ENCODE results near the gene CFAP77. TPM values are rescaled to one million over a fixed set of nuclear protein-coding genes. Genes with fewer than 3 reads are reported as not detected.

The CFAP77 gene
- total and polyA plus RNA-seq, 2 of the 13 experiments (the other 11 are each of a cell fraction or from before 2014, with no cell fraction given), result not detected

DNA sequence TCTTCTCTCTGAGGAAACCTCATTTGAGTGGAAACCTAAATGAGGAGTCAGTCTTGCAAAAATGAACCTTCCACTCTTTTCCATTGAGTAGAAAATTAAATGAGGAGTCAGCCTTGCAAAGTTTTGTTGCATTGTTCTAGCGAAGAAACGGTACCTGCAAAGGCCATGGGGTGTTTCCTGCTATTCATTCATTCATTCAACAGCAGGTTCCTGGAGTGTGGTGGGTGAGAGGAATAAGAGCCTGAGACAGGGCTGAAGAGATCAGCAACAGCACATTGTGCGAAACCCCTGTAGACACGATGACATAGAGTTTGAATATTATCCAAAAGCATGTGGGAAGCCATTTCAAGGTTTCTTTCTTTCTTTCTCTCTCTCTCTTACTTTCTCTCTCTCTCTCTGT lies 40.6 kb upstream of the CFAP77 start:
- Histone ChIP-seq H3K9me3 (ENCODE audit: low read length) (no peaks in the 10 kb centered on the region), H3K79me2 (ENCODE audit: insufficient read depth, low read length) (no peaks in the 10 kb centered on the region), H3K27me3 (ENCODE audit: control insufficient read depth in 1 of 2, insufficient read depth in 2 of 2, low read length in 2 of 2) (peaks cover 0 to 2% of the 10 kb centered on the region in 2 experiments; a peak in 1 of 5 replicates), H3K27ac (ENCODE audit: extremely low read length, insufficient read depth, low read length) (no peak overlapping the region), H3K4me1 (ENCODE audit: insufficient read depth, low read length) (no peaks in the 10 kb centered on the region), H3K36me3 (replicated peaks in 1 of 2; ENCODE audit: control insufficient read depth in 1 of 2, insufficient read depth in 2 of 2, low read length in 2 of 2) (no peaks in the 10 kb centered on the region), H3K4me2 (ENCODE audit: low read depth, low read length) (no peak overlapping the region), H3K9ac (ENCODE audit: insufficient read depth, low read depth, low read length) (no peak overlapping the region), H3K4me3 (replicated peaks in 1 of 3; ENCODE audit: insufficient read depth in 1 of 3, low read depth in 2 of 3, low read length in 3 of 3) (no peak overlapping the region), H2AFZ (ENCODE audit: low read length) (no peak overlapping the region), H4K20me1 (ENCODE audit: insufficient read depth, low read length) (no peaks in the 10 kb centered on the region)
- WGBS (ENCODE audit: low lambda C conversion rate), result 60% methylated on average over 4 of the region's 4 CpGs
- ATAC-seq, result no peak
- no TSS peak for BruUV-seq (replicated peaks)
- intact Hi-C loops (cut with micrococcal nuclease; ENCODE audit: unreplicated experiment) (no loop called here), in situ Hi-C loops (cut with HindIII; ENCODE audit: extremely low pct_ligation_motif_present, low pct_unique_long_range_greater_than_20kb) (no loop called here)
- DNase-seq (ENCODE audit: low spot score), result no peak
- POLR2A ChIA-PET, result no interaction called here
- TF ChIP-seq, protein P1, sequence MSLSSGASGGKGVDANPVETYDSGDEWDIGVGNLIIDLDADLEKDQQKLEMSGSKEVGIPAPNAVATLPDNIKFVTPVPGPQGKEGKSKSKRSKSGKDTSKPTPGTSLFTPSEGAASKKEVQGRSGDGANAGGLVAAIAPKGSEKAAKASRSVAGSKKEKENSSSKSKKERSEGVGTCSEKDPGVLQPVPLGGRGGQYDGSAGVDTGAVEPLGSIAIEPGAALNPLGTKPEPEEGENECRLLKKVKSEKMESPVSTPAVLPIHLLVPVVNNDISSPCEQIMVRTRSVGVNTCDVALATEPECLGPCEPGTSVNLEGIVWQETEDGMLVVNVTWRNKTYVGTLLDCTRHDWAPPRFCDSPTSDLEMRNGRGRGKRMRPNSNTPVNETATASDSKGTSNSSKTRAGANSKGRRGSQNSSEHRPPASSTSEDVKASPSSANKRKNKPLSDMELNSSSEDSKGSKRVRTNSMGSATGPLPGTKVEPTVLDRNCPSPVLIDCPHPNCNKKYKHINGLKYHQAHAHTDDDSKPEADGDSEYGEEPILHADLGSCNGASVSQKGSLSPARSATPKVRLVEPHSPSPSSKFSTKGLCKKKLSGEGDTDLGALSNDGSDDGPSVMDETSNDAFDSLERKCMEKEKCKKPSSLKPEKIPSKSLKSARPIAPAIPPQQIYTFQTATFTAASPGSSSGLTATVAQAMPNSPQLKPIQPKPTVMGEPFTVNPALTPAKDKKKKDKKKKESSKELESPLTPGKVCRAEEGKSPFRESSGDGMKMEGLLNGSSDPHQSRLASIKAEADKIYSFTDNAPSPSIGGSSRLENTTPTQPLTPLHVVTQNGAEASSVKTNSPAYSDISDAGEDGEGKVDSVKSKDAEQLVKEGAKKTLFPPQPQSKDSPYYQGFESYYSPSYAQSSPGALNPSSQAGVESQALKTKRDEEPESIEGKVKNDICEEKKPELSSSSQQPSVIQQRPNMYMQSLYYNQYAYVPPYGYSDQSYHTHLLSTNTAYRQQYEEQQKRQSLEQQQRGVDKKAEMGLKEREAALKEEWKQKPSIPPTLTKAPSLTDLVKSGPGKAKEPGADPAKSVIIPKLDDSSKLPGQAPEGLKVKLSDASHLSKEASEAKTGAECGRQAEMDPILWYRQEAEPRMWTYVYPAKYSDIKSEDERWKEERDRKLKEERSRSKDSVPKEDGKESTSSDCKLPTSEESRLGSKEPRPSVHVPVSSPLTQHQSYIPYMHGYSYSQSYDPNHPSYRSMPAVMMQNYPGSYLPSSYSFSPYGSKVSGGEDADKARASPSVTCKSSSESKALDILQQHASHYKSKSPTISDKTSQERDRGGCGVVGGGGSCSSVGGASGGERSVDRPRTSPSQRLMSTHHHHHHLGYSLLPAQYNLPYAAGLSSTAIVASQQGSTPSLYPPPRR (CRISPR knock-in tag; IDR thresholded peaks at IDR 0.05; ENCODE audit: borderline replicate concordance), result no peak
- TF ChIP-seq, protein P2, sequence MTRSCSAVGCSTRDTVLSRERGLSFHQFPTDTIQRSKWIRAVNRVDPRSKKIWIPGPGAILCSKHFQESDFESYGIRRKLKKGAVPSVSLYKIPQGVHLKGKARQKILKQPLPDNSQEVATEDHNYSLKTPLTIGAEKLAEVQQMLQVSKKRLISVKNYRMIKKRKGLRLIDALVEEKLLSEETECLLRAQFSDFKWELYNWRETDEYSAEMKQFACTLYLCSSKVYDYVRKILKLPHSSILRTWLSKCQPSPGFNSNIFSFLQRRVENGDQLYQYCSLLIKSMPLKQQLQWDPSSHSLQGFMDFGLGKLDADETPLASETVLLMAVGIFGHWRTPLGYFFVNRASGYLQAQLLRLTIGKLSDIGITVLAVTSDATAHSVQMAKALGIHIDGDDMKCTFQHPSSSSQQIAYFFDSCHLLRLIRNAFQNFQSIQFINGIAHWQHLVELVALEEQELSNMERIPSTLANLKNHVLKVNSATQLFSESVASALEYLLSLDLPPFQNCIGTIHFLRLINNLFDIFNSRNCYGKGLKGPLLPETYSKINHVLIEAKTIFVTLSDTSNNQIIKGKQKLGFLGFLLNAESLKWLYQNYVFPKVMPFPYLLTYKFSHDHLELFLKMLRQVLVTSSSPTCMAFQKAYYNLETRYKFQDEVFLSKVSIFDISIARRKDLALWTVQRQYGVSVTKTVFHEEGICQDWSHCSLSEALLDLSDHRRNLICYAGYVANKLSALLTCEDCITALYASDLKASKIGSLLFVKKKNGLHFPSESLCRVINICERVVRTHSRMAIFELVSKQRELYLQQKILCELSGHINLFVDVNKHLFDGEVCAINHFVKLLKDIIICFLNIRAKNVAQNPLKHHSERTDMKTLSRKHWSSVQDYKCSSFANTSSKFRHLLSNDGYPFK (CRISPR knock-in tag; IDR thresholded peaks at IDR 0.05; ENCODE audit: borderline replicate concordance), result no peak
- no peak for TF ChIP-seq ZNF816 (CRISPR knock-in tag; IDR thresholded peaks at IDR 0.05; ENCODE audit: borderline replicate concordance)
- TF ChIP-seq SAFB2 (CRISPR knock-in tag; IDR thresholded peaks at IDR 0.05; ENCODE audit: borderline replicate concordance, low read depth), result no peak
- TF ChIP-seq ZNF775 (CRISPR knock-in tag; IDR thresholded peaks at IDR 0.05; ENCODE audit: borderline replicate concordance), result no peak
- TF ChIP-seq MLX (CRISPR knock-in tag; IDR thresholded peaks at IDR 0.05), result no peak
- TF ChIP-seq PHF21A (CRISPR knock-in tag; IDR thresholded peaks at IDR 0.05), result no peak
- no peak for TF ChIP-seq CHCHD3 (CRISPR knock-in tag; IDR thresholded peaks at IDR 0.05)
- TF ChIP-seq POLR2AphosphoS2 (IDR thresholded peaks at IDR 0.05; ENCODE audit: low read depth, low read length), result no peak
- no peak for TF ChIP-seq ZNF292 (CRISPR knock-in tag; IDR thresholded peaks at IDR 0.05; ENCODE audit: borderline replicate concordance, low read depth)
- no peak for TF ChIP-seq ZNF563 (CRISPR knock-in tag; IDR thresholded peaks at IDR 0.05)
- no peak for TF ChIP-seq KMT2B (CRISPR knock-in tag; IDR thresholded peaks at IDR 0.05)
- TF ChIP-seq MTA1 (CRISPR knock-in tag; IDR thresholded peaks at IDR 0.05; ENCODE audit: borderline replicate concordance), result no peak
- TF ChIP-seq PCBP2 (optimal IDR thresholded peaks at IDR 0.05; ENCODE audit: low read depth, low read length, poor library complexity, severe bottlenecking), result no peak
- no peak for TF ChIP-seq ZNF253 (CRISPR knock-in tag; IDR thresholded peaks at IDR 0.05; ENCODE audit: borderline replicate concordance)
- TF ChIP-seq ZNF567 (CRISPR knock-in tag; IDR thresholded peaks at IDR 0.05; ENCODE audit: borderline replicate concordance), result no peak
- no peak for TF ChIP-seq ELF4 (CRISPR knock-in tag; IDR thresholded peaks at IDR 0.05; ENCODE audit: borderline replicate concordance)
- no peak for TF ChIP-seq KAT8 (CRISPR knock-in tag; IDR thresholded peaks at IDR 0.05)
- CTCF ChIA-PET (ENCODE audit: low intra/inter-chr PET ratio, low total read pairs), result no interaction called here
- no peak for FAIRE-seq
